HG02938 (cell line): ENCODE data around the gene MMP3.
"Not testable (repeated sequence)": the region's sequence is repeated elsewhere in the genome, so short reads cannot be mapped to it uniquely, and the experiment has no call there.

Experiments
- ATAC-seq: cut with Tn5 transposase; IDR thresholded peaks from one replicate; pipeline ENCODE4 v1.9.1; 2021; ENCODE audit warnings: mild to moderate bottlenecking, moderate library complexity; ENCODE audit not compliant: unreplicated experiment

The MMP3 gene

DNA sequence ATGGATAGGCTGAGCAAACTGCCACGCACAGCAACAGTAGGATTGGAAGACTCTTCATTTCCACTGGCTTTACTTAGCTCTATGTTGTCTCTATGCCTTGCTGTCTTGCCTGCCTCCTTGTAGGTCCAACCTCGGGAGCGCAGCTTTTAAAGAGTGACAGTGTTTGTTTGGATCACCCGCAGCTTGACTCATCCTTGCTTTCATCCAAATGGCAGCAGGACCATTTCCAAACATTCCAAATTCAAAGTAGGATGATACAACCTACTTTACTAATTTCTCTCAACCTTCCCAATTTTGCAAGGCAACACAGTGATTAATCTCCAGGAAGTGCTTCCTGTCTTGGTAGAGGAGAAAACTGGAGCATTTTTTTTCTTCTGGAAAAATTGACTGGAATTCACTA, at the start of gene MMP3:
Gene MMP3 (minus strand): TSS at position 121 of the 400 bp plus-strand sequence. CDS start 63 bp downstream, at position 58.
- no peak for ATAC-seq

DNA sequence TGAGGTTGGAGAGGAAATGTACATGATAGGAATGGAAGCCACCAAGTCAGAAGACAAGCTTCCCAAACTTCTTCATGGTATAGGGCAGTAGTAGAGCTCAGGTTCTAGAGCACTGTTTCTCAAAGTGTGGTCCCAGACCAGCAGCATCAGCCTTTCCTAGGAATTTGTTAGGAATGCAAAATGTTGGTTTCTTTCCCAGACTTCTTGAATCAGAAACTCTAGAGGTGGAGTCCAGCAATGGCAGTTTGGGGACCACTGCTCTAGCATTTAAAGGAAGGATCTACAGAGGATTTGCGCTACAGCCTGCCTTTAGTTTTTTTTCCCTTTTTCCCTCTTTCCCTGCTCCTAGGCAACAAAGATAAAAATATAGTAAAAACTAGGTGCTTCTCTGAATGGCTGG, 48.3 kb upstream of the MMP3 start:
- no peak for ATAC-seq

DNA sequence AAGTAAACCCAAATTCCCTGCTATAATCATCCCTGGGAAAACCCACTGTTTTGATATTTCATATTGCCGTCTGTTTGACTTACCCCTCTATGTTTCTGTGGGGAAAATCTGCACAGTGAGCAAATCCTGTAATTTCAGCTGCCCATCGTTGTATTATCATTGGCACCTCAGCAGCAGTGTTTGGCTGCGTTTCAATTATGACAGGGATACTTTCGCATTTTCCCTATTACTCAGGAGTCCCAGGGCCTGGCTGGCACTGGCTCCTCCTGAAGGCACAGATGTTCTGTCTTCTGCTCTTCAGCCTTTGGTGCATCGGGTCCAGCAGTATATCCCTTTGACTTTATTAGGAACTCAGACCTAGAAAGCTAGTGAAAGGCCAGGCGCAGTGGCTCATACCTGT, 43.6 kb upstream of the MMP3 start:
- no peak for ATAC-seq

DNA sequence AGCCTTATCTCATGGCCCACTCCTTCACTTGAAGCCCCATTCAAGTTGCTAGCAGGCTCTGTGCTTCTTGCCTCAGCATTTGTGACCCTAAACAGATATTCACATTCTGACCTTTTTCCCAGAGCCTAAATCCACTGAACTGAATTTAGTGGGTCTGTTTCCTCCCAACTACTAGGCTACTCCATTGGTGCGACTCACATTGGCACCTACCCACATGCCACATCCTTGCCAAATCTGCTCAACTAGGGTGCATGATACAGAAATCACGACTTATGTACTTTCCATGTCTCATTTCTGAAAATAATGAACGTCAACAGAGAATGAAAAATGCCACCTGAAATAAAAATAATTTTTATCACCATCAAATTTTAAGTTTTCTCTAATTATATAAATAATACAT, 39.7 kb upstream of the MMP3 start:
- ATAC-seq, result peak; percentile 13

DNA sequence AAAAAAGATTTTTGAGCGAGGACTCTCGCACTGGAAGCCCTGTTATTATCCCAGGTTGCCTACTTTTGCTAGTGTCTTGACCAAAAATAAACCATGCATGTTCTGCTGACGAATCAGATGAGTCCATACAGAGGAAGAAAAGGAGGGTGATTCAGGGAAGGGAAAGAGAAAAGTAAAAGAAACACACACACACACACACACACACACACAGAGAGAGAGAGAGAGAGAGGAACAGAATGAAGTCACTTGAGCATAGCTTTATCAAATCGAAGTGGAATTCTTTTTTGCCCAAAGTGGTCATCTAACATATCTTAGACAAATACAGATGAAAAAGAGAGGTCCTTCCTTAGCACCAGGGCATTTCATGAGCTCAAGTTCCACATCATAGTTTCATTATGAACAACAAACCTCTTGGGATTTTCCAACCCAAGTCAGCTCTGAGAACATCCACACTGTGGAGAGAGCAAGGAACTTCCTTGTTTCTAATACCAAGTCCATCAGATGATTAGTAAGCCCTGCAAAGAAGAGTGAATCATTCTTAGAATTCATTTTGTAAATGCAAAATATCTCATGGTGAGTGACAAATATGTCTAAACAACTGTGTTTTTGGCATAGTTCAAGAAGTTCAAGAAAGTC, 39.1 kb upstream of the MMP3 start:
- peak; percentile 64 for ATAC-seq

DNA sequence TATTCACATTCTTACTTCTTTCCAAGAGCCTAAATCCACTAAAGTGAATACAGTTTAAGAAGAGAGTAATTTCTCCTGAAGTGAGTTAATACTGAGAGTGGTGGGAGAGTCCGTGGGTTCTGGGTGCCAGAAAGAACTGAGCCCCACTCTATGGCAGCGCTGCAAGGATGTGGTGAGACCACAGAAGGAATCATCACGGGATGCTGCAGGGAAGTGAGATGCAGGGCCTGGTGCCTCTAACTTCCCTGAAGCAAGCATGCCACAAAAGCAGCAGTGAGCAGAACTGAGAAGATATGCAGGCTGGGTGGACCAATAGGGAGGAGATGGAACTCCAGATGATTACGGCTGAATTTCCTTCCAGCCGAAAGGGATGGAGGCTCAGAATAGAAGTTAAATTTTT, 36.4 kb upstream of the MMP3 start:
- no peak for ATAC-seq

DNA sequence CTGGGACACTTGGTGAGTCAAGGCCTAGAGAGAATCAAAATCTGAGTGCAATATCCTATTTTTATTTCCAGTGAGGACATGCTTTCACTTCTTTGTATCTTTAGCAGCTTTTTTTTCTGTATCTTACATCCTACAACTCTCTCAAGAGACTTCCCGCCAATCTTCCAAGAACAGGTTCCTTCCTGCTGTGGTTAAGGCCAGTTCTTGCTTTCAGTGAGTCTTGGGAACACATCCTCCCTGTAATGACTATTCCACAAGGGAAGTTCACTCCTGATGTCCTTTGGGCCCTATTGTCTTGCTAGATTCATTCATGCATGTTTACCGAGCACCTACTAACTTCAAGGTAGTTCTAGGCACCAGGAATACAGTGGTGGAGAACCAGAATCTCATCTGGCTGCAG, 35.2 kb upstream of the MMP3 start:
- no peak for ATAC-seq

DNA sequence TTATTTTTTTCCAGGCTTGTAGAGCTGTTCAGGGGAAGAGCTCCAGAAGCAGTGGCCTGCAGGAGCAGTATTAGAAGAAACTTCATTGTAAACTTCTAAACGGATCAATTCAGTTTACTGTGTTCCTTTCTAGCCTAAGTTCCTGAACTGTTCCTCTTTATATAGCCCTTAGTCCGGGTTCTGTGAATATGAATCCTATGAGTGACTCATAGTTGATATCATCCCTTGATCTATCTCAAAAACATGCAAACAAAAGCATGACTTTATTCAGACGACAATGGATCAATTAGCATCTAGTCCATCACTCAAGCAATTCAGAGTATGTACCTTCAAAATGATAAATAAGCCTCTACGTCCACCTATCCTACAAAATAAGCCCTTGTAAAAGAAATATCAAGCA, 31.4 kb upstream of the MMP3 start, which contains the start of gene MMP12:
Gene MMP12 (minus strand): TSS at position 131 of the 400 bp plus-strand sequence. CDS start 45 bp downstream, at position 86.
- no peak for ATAC-seq

DNA sequence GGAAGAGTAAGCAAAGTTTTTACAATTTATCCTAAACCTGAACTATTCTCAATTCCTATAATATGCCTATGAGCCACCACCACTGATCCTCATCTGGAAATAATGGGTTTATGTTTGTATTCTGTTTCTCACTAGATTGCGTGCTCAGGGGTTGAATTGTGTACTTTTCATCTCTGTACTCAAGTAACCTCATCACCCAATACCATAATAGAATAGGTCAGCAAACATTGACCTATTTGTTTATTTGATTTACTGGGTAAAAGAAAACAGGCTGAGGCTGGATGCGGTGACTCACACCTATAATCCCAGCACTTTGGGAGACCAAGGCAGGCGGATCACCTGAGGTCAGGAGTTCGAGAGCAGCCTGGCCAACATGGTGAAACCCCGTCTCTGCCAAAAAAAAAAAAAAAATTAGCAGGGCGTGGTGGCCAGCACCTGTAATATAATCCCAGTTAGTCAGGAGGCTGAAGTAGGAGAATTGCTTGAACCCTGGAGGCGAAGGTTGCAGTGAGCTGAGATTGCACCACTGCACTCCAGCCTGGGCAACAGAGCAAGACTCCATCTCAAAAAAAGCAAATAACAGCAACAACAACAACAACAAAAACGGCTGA, 26.1 kb upstream of the MMP3 start:
- not testable (repeated sequence) for ATAC-seq

DNA sequence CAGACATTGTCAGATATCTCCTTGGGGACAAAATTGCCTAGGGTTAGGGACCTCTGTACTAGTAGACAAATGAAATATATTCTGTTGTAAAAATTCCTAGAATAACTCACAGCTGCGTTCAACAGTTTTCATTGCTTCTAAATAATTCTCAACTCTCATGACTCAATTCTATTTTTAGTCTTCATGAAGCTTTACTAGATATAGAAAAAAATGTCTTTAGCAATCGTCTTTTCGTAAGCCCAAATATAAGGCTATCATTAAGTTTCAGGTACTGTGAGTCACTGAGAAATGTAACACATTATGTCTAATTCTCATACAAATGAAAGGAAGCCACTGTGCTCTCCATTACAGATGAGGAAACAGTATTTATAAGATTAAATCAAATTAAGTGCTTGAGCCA, 24.9 kb upstream of the MMP3 start:
- no peak for ATAC-seq

DNA sequence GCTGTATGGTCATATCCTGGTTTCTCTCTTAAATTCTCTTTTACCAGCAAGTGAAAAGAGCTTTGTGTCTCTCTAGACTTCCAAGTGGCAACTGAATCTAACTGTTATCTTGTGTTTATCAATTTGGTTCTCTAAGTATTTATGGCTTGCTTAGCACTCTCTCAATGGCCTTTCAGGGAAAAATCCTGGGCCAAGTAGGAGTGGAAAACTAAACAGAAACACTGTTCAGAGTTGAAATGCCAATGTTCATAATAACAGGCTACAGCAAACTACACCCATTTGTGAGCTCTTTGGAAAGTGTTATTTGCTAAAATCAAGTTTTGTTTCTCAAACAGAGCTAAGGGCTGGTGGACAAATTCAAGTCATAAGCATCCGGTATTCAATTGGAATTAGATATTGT, 21.3 kb upstream of the MMP3 start:
- no peak for ATAC-seq

DNA sequence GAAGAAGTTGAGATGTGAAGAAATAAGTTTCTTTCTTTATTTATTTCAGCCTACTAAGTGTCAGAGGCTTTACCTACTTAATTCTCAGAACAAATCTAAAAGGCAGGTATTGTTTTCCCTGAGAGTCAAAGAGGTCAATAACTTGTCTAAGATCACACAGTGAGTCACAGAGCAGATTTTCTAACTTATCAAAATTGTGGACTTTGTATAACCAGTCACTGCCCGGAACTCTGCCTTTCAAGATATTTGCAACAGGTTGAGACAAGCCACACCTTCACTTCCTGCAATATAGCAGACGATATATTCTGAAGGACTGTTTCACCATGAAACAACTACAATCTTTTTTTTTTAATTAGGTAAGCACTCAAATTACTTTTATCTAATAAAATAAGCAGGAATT, 10.5 kb upstream of the MMP3 start:
- ATAC-seq, result no peak

DNA sequence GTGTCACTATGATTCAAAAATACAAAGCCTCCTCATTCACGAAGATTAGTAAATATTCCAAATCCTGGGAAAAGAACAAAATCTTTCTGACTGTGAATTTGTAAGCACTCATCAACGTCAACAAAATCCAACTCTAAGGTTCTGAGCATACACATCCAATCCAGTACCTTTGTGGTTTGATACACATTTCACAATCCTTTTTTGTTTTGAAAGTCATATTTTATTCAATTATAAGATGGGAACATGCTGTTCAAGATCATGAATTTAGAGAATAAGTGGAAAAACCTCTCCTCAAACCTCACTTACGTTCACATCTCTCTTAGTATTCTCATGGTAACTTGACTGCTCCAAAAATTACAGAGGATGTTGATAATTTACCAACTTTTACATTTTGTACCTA, 9.6 kb upstream of the MMP3 start:
- ATAC-seq, result no peak

DNA sequence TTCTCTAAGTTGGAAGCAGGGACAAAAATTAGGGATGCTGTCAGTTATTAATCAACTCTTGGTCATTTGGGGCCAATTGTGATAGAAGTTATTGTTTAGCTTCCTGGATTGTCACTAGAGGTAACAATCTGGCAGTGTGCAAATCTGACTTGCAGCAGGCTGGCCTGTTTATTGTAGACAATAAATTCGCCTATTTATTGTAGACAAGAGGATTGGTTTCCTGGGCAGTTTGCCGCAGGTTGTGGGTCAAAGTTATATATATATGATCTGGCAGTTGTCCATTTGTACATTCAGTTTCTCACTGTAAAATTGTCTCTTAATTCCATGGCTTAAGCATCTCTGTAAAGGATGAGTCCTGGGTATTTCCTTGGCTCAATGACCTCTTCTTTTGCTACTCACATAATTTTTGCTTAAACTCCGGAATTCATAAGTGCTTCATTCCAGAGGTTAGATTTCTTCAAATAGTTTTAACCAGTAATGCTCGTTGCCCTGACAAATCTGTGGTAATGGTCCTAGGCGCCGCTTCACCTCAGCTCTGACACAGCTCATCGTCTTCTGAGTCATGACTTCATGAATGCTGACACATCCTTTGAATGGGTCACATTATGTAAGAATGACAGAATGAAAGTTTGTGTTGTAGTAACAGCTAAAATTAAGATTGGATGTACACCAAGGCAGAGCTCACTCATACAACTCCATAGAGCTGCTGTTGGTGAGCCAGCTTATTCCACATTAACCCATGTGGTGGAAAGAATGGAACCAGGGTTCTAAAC, 7.8 kb upstream of the MMP3 start:
- ATAC-seq, result no peak

DNA sequence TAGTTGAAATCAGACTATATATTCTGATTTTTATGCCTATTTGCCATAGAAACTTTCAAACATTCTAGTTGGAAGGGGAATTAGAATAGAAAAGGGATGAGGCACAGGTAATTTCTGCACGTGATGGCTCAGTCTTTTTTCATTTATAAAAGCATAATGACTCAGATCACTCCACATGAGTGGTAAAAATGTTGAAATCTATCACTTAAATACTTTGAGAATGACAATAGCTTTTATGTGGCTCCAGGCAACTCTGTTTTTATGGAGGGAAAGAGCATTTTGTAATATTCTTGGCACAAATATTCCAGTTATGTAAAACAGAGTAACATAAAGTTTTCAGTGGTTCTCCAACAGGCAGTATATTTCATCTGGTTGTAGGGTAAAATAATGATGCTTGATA, 5.9 kb upstream of the MMP3 start:
- ATAC-seq, result no peak

DNA sequence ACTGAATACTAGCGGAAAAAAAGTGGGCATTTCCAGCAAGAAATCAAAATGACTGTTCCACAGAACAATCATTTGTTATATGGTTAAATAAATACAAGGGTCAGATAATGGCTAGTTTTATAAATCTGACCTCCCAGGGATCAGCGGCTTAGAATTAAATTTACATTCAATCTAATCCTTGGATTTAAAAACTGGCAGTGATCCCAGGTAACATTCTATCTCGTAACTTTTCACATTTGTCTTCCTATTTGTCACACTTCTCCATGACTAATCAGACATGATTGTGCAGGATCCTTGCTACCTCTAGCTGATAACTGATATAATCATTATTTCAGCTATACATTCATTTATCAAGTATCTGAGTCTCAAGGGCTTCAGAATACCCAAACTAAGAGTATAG, 2.9 kb upstream of the MMP3 start:
- no peak for ATAC-seq

DNA sequence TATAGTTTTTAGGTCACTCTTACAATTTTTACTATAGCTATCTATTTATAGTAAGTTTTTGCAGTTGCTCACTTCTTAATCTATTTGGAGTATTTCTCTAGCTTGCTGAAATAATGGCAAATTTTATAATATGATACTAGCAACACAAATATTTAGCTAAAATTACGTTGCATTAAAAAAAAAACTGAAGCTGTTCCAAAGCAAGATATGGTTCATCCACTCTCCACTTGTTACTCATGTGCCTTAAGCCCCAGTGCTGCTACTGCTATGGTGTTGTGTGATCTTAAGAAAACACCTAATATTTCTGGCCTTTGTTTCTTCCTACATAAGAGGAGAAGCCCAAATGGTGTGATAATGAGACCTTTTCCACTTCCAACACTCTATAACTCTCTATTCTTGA, 479 bp downstream of the MMP3 start:
- no peak for ATAC-seq

DNA sequence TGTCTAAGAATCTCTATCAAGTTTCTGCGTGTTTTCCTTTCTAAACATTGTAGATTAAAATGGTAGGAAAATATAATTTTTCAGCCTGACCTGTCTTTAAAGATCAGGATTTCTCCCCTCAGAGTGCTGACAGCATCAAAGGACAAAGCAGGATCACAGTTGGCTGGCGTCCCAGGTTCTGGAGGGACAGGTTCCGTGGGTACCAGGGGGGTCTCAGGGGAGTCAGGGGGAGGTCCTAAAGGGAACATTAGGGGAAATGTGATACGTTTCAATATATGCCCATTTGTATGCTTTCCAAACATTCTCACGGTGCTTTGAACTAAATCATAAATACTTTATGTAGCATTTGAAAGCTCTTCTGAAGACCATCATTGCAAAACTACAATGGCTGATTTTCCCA, 3.4 kb downstream of the MMP3 start:
- ATAC-seq, result no peak

DNA sequence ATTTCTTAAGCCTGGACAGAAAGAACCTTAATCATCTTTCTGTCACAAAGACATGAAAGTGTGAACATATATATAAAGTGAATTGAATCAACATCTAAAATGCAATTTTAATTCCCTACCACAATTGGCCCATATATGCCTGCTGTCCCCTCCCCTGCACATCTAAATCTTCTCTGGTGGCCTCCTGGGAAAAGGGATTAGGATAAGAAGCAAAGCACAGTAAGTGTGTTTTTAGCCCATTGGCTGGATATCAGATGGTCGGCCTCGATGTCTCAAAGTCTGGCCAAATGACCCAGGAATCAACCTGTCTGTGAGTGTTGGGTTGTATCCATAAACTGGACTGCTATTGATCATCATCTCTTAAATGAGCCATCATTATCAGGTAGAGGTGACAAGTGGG, 5.8 kb downstream of the MMP3 start:
- ATAC-seq, result no peak

DNA sequence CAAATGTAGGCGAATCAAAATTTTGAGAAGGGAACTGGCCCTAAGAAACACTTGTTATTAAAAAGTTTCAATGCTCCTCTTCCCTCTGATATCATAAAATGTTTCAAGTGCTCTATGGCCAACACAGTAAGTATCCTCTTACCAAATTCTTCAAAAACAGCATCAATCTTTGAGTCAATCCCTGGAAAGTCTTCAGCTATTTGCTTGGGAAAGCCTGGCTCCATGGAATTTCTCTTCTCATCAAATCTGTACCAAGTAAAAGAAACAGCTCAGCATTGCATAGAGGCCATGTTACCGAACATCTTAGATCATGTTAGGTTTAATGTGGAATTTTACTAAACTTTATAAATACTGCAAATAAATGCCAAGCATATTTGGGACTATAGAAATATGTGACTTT, 6.3 kb downstream of the MMP3 start:
- ATAC-seq, result no peak

DNA sequence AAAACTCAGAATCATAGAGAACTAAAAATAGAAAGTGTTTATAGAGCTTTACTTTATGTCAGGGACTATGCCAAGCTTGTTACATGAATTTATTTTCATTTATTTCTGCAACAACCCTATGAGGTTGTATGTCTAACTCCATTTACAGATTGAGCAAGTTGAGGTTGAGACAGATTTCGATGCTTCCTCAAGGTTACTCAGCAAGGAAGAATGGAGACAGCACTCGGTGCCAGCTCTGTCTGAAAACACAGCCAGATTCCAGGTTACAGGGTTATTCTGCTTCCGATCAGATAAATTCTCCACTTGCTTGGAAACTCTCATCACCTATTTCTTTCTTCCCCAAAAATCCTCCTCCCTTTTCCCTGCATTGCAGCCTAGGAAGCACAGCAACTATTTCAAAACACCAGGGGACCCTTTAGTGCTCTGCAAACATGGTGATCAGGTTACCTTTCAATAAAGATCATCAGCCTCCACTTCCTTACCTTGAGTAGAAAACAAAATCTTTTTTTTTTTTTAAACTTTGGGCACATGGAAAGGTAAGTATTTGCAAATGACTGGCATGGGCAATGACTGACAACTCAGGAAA, 7.0 kb downstream of the MMP3 start:
- no peak for ATAC-seq

DNA sequence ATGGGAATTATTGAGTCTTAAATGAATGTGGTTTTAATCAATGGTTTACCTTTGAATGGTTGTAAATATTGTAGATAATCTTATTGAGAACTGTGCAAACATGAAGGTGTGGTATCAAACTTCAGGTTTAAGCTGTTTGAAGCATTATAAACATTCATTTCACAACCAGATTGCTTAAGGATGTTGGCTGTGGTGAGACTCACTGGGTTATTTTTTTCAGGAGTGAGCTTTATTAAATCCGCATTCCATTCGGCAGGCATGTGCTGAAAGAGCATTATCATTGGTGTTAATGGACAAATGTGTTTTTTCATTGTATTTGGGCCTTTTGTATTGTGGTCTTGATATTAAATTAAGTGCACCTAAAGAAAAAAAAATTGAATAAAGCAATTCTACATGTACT, 9.7 kb downstream of the MMP3 start:
- ATAC-seq, result no peak
